A549 (cell line): ENCODE measurements around the gene TMIGD1.
"Not testable (repeated sequence)": the region's sequence is repeated elsewhere in the genome, so short reads cannot be mapped to it uniquely, and the experiment has no call there.

Experiments used
- CTCF ChIP-seq: fragments of >200 bp; sonication (Bioruptor Twin); formaldehyde crosslinking; IDR thresholded peaks from 3 replicates; pipeline ENCODE4 v1.5.1; 2016
- EP300 ChIP-seq, 2 experiments: fragments of >200 bp; sonication (Bioruptor Twin); formaldehyde crosslinking; IDR thresholded peaks; 2 replicates in 1 of 2; 3 replicates in 1 of 2; pipeline ENCODE4 v1.6.1; 2016 to 2017
- TF ChIP-seq, protein P1 (sequence below): fragments of 250-450 bp; sonication (Bioruptor Pico); IDR thresholded peaks from 2 replicates; pipeline ENCODE4 v1.5.0; 2021; ENCODE audit warnings: mild to moderate bottlenecking, moderate library complexity, borderline replicate concordance

- not testable (repeated sequence) for TF ChIP-seq EP300 (IDR thresholded peaks at IDR 0.05); CTCF
- TF ChIP-seq, protein P1, sequence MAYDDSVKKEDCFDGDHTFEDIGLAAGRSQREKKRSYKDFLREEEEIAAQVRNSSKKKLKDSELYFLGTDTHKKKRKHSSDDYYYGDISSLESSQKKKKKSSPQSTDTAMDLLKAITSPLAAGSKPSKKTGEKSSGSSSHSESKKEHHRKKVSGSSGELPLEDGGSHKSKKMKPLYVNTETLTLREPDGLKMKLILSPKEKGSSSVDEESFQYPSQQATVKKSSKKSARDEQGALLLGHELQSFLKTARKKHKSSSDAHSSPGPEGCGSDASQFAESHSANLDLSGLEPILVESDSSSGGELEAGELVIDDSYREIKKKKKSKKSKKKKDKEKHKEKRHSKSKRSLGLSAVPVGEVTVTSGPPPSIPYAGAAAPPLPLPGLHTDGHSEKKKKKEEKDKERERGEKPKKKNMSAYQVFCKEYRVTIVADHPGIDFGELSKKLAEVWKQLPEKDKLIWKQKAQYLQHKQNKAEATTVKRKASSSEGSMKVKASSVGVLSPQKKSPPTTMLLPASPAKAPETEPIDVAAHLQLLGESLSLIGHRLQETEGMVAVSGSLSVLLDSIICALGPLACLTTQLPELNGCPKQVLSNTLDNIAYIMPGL = not testable (repeated sequence)
Measured at GRCh38 chr17:30343244-30343643, 9.4 kb upstream of the TMIGD1 start.
